Stimulated activated naive CD8-positive, alpha-beta T cell treated with anti-CD3 and anti-CD28 coated beads, Interleukin-15, Interleukin-2, amounts not matched to agents 100 ng/mL and 50 ng/mL, for 24 hours (primary cell): ENCODE results near the gene RAD21L1.
"Not testable (repeated sequence)": the region's sequence is repeated elsewhere in the genome, so short reads cannot be mapped to it uniquely, and the experiment has no call there.

Experiments
- H3K27ac Mint-ChIP-seq: one replicate; pipeline ENCODE4 v1.8.0; 2021; ENCODE audit warnings: mild to moderate bottlenecking, mixed read lengths
- H3K27me3 Mint-ChIP-seq: one replicate; pipeline ENCODE4 v1.8.0; 2021; ENCODE audit warnings: mixed read lengths
- H3K36me3 Mint-ChIP-seq: one replicate; pipeline ENCODE4 v1.8.0; 2021; ENCODE audit warnings: low read depth, mixed read lengths
- H3K4me1 Mint-ChIP-seq: one replicate; pipeline ENCODE4 v1.8.0; 2021; ENCODE audit warnings: low read depth, mixed read lengths
- H3K4me3 Mint-ChIP-seq: one replicate; pipeline ENCODE4 v1.8.0; 2021; ENCODE audit warnings: mild to moderate bottlenecking, mixed read lengths
- H3K9me3 Mint-ChIP-seq: one replicate; pipeline ENCODE4 v1.8.0; 2021; ENCODE audit warnings: mixed read lengths

Gene RAD21L1

DNA sequence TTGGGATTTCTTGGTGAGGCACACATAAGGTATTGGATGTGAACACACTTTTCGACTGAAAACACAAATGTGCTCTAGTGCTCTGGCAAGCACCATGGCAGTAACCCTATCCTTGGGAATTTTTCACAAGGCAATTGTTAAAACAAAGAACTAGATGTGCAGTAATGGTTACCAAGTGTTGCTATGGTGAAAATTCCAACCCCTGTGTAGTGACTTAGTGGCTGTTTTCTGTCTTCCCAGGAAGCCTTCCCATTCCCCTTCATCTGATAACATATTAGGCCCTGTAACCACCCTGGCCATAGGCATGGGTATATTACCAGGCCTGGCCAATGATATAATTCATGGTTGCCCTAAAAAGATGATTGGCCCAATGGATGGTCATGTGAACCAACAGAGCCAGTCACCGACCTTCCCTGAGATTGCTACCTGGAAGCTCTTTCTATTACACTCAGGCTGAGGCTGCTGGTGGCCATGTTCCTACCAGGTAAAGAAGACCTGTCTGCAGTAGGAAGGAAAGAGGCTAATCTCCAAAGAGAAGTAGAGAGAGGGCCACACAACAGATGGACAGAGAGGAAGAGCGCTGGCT, 18.5 kb upstream of the RAD21L1 start:
- H3K27ac Mint-ChIP-seq: no peak overlapping the region
- H3K27me3 Mint-ChIP-seq: peaks cover 8% of the 10 kb centered on the region

GRCh38 chr20:1209447-1210387, 16.1 kb upstream of the RAD21L1 start:
- Mint-ChIP-seq H3K27ac (no peak overlapping the region), H3K27me3 (peaks cover 10% of the 10 kb centered on the region), H3K9me3 (no peaks in the 10 kb centered on the region), H3K36me3 (no peaks in the 10 kb centered on the region), H3K4me3 (no peak overlapping the region), H3K4me1 (peaks cover 10% of the 10 kb centered on the region)

More for the DNA sequence above, 18.5 kb upstream of the RAD21L1 start:
- no peaks in the 10 kb centered on the region for H3K9me3 Mint-ChIP-seq
- no peaks in the 10 kb centered on the region for H3K36me3 Mint-ChIP-seq
- no peaks in the 10 kb centered on the region for H3K4me1 Mint-ChIP-seq
- H3K4me3 Mint-ChIP-seq: no peak overlapping the region

DNA sequence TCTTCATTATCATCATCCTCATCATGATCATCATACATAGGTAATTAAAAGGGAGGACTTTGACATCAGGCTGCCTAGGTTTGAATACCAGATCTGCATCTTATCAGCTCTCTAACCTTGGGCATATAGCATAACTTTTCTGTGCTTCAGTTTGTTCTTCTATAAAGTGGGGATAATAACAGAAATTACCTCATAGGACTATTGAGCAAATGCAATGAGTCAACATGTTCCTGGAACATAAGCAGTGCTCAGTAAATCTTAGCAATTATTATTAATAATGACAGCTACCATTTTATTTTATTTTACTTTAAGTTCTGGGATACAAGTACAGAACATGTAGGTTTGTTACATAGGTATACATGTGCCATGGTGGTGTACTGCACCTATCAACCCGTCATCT, 15.3 kb upstream of the RAD21L1 start:
- H3K9me3 Mint-ChIP-seq: no peaks in the 10 kb centered on the region
- H3K4me1 Mint-ChIP-seq: peaks cover 18% of the 10 kb centered on the region

DNA sequence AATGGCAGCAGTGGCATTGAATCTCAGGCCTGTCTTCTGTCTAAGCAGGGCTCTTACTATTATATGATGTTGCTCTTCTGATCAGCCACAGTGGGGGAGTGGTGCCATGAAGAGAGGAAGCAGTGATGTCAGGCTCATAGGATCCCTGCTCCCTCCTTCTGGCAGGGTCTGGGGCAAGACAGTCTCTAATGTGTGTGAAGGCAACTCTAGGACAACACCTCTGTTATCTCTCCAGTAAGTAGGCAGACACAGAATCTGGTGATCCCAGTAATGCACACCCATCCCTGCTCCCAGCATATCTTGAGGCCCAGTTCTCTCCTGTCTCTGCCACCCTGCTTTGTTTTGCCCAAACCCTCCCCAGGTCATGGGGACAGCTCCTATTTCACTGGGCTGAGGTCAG, 13.8 kb upstream of the RAD21L1 start:
- H3K27ac Mint-ChIP-seq: no peak overlapping the region
- peaks cover 10% of the 10 kb centered on the region for H3K27me3 Mint-ChIP-seq
- no peaks in the 10 kb centered on the region for H3K36me3 Mint-ChIP-seq
- no peak overlapping the region for H3K4me3 Mint-ChIP-seq
- no peaks in the 10 kb centered on the region for H3K9me3 Mint-ChIP-seq
- H3K4me1 Mint-ChIP-seq: peaks cover 33% of the 10 kb centered on the region

More for the DNA sequence above, 15.3 kb upstream of the RAD21L1 start:
- Mint-ChIP-seq H3K27ac (no peak overlapping the region), H3K27me3 (peaks cover 10% of the 10 kb centered on the region), H3K36me3 (no peaks in the 10 kb centered on the region), H3K4me3 (no peak overlapping the region)

DNA sequence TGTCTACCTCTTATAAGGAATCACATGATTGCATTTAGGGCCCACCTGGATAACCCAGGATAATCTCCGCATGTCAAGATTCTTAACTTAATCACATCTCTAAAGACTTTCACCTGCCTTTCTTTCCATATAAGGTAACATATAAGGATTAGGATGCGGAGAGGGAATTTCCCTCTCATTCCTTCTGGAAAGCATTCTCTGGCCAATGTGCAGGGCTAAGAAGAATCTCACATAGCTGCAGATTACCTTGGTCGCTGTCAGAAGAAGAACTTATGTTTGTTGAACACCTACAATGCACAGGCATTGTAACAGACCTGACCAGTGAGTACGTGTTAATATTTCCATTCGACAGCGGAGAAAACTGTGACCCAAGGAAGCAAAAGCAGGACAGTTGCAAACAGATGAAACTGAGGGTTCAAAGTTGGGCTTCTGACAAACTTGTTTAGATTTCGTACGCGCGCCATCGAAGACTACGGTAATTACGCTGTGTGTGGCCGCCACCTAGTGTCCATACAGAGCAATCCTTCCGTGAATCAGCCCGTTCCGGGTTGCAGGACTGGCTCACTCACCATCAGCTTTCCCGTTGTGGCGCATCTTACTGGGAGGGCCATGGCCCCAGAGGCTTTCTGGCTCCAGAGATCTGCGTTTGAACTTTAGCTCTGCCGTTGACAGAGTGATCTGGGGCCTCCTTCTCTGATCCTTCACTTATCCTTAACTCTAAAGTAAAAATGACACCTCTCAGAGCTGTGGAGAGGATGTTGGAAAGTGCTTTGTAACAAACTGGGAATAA, 13.0 kb upstream of the RAD21L1 start:
- peaks cover 37% of the 10 kb centered on the region for H3K4me1 Mint-ChIP-seq
- H3K36me3 Mint-ChIP-seq: no peaks in the 10 kb centered on the region
- no peak overlapping the region for H3K27ac Mint-ChIP-seq
- H3K4me3 Mint-ChIP-seq: no peak overlapping the region
- H3K9me3 Mint-ChIP-seq: no peaks in the 10 kb centered on the region
- peaks cover 10% of the 10 kb centered on the region for H3K27me3 Mint-ChIP-seq

- no peaks in the 10 kb centered on the region for H3K9me3 Mint-ChIP-seq
- H3K4me1 Mint-ChIP-seq: peaks cover 37% of the 10 kb centered on the region
- no peaks in the 10 kb centered on the region for H3K36me3 Mint-ChIP-seq
- H3K27ac Mint-ChIP-seq: no peak overlapping the region
- peaks cover 10% of the 10 kb centered on the region for H3K27me3 Mint-ChIP-seq
- H3K4me3 Mint-ChIP-seq: no peak overlapping the region
Observed at GRCh38 chr20:1214838-1215261, 11.0 kb upstream of the RAD21L1 start.

- no peaks in the 10 kb centered on the region for H3K36me3 Mint-ChIP-seq
- H3K9me3 Mint-ChIP-seq: no peaks in the 10 kb centered on the region
- H3K27me3 Mint-ChIP-seq: peaks cover 10% of the 10 kb centered on the region
- H3K4me1 Mint-ChIP-seq: peaks cover 37% of the 10 kb centered on the region
- peak overlapping the region; percentile 47 for H3K4me3 Mint-ChIP-seq
- peak overlapping the region; percentile 76 for H3K27ac Mint-ChIP-seq
Observed at GRCh38 chr20:1215386-1216170, 10.3 kb upstream of the RAD21L1 start.

DNA sequence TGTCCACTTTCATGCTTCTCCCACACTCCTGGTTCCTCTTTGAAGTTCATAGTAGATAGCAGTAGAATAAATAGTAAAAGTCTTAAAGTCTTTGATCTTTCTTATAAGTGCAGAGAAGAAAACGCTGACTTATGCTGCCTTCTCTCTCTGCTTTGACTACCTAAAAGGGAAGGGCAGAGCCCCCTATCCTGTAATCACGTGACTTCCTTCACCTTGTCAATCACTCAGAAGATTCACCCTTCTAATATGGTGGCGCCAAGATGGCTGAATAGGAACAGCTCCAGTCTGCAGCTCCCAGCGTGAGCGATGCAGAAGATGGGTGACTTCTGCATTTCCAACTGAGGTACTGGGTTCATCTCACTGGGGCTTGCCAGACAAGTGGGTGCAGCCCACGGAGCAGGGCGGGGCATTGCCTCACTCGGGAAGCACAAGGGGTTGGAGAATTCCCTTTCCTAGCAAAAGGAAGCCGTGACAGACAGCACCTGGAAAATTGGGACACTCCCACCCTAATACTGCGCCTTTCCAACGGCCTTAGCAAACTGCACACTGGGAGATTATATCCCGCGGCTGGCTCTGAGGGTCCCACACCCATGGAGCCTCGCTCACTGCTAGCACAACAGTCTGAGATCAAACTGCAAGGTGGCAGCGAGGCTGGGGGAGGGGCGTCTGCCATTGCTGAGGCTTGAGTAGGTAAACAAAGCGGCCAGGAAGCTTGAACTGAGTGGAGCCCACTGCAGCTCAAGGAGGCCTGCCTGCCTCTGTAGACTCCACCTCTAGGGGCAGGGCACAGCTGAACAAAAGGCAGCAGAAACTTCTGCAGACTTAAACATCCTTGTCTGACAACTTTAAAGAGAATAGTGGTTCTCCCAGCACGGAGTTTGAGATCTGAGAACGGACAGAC, 9.1 kb upstream of the RAD21L1 start:
- not testable (repeated sequence) for H3K9me3 Mint-ChIP-seq, H3K27me3 Mint-ChIP-seq, H3K36me3 Mint-ChIP-seq, H3K27ac Mint-ChIP-seq, H3K4me3 Mint-ChIP-seq
- peaks cover 37% of the 10 kb centered on the region for H3K4me1 Mint-ChIP-seq

DNA sequence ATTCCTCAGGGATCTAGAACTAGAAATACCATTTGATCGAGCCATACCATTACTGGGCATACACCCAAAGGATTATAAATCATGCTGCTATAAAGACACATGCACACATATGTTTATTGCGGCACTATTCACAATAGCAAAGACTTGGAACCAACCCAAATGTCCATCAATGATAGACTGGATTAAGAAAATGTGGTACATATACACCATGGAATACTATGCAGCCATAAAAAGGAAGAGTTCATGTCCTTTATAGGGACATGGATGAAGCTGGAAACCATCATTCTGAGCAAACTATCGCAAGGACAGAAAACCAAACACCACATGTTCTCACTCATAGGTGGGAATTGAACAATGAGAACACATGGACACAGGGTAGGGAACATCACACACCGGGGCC, 3.1 kb upstream of the RAD21L1 start:
- H3K27ac Mint-ChIP-seq, H3K9me3 Mint-ChIP-seq, H3K4me1 Mint-ChIP-seq, H3K4me3 Mint-ChIP-seq, H3K36me3 Mint-ChIP-seq: not testable (repeated sequence)
- peaks cover 13% of the 10 kb centered on the region for H3K27me3 Mint-ChIP-seq

DNA sequence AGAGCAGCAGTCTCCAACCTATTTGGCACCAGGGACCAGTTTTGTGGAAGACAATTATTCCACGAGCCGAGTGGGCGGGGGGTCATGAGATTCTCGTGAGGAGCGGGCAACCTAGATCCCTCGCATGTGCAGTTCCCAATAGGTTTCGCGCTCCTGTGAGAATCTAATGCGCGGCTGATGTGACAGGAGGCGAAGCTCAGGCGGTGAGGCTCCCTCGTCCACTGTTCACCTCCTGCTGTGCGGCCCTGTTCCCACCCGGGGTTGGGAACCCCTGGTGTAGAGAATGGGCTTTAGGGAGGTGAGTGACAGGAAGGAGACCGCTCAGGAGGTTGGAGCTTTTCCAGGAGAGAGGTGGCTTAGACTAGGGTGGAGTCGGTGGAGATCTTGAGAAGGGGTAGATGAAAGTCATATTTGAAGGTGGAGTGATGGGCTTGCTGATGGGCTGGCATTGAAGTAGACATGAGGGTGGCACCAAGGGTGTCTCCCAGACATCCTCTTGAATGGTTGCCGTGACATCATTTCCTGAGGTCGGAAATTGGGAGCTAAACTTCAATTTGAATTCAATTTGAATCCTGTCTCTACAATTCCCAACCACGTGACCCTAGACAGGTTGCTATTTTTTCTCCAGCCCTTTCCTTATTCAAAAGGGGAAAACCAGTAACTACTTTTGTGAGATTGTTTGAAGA, 1.5 kb upstream of the RAD21L1 start:
- H3K4me3 Mint-ChIP-seq: no peak overlapping the region
- no peaks in the 10 kb centered on the region for H3K36me3 Mint-ChIP-seq
- no peak overlapping the region for H3K27ac Mint-ChIP-seq

DNA sequence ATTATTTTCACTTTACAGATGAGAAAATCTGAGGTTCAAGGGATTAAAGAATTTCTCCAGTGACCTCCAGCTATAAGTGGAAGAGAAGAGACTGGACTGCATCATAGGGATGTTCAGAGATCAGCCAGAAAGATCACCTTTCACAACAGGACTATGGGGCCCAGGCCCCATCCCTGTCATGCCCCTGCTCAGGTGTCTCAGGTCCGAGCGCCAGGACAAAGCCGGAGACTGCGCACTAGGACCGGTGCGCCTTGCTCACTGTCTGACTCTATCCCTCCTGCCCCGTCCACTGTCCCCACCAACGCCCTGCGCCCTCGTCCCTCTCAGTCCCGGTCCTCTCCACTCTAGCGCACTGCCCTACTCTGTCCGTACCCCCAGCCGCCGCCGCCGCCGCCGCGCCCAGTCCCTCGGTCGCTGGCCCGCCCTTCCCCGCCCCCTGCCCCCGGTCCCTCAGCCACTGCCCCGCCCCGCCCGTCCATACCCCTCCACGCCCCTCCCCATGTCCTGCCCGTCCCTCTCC, 521 bp upstream of the RAD21L1 start:
- H3K27ac Mint-ChIP-seq: no peak overlapping the region
- H3K27me3 Mint-ChIP-seq: peaks cover 26% of the 10 kb centered on the region
- no peaks in the 10 kb centered on the region for H3K36me3 Mint-ChIP-seq
- peaks cover 4% of the 10 kb centered on the region for H3K9me3 Mint-ChIP-seq
- peaks cover 8% of the 10 kb centered on the region for H3K4me1 Mint-ChIP-seq
- H3K4me3 Mint-ChIP-seq: peak overlapping the region; percentile 65

More for the DNA sequence above, 1.5 kb upstream of the RAD21L1 start:
- Mint-ChIP-seq H3K4me1 (peaks cover 8% of the 10 kb centered on the region), H3K9me3 (peaks cover 4% of the 10 kb centered on the region), H3K27me3 (peaks cover 20% of the 10 kb centered on the region)

DNA sequence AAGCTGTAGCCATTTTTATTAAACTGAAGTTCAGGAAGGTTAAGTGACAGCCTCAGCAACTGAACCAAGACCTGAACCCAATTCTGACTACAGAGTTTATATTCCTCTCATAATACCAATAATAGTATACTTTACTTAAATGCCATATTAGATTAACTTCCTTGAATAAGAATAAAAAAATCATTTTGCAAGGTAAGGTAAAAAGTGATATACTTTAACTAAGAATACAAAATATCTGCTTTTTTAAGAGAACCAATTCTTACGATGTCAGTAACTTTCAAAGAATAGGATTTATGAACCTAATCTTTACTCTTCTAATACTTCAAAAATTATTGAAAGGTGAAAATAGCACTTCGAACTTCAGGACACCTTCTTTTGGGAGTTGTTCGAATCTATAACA, 3.7 kb downstream of the RAD21L1 start:
- no peaks in the 10 kb centered on the region for H3K36me3 Mint-ChIP-seq
- H3K27ac Mint-ChIP-seq: no peak overlapping the region
- H3K9me3 Mint-ChIP-seq: peaks cover under 1% of the 10 kb centered on the region
- H3K4me3 Mint-ChIP-seq: no peak overlapping the region
- H3K27me3 Mint-ChIP-seq: peaks cover 33% of the 10 kb centered on the region
- H3K4me1 Mint-ChIP-seq: peaks cover 4% of the 10 kb centered on the region
